Measurements from ENCODE around the gene GALNT6. TPM values are rescaled to one million over a fixed set of nuclear protein-coding genes. Genes with fewer than 3 reads are reported as not detected.

The GALNT6 gene, protein sequence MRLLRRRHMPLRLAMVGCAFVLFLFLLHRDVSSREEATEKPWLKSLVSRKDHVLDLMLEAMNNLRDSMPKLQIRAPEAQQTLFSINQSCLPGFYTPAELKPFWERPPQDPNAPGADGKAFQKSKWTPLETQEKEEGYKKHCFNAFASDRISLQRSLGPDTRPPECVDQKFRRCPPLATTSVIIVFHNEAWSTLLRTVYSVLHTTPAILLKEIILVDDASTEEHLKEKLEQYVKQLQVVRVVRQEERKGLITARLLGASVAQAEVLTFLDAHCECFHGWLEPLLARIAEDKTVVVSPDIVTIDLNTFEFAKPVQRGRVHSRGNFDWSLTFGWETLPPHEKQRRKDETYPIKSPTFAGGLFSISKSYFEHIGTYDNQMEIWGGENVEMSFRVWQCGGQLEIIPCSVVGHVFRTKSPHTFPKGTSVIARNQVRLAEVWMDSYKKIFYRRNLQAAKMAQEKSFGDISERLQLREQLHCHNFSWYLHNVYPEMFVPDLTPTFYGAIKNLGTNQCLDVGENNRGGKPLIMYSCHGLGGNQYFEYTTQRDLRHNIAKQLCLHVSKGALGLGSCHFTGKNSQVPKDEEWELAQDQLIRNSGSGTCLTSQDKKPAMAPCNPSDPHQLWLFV
- 2.8 to 3.7 TPM (median 3.4 TPM) in 5 replicates for total RNA-seq (2022; extraction: Qiagen RNA extraction; ENCODE audit: low read depth)

DNA sequence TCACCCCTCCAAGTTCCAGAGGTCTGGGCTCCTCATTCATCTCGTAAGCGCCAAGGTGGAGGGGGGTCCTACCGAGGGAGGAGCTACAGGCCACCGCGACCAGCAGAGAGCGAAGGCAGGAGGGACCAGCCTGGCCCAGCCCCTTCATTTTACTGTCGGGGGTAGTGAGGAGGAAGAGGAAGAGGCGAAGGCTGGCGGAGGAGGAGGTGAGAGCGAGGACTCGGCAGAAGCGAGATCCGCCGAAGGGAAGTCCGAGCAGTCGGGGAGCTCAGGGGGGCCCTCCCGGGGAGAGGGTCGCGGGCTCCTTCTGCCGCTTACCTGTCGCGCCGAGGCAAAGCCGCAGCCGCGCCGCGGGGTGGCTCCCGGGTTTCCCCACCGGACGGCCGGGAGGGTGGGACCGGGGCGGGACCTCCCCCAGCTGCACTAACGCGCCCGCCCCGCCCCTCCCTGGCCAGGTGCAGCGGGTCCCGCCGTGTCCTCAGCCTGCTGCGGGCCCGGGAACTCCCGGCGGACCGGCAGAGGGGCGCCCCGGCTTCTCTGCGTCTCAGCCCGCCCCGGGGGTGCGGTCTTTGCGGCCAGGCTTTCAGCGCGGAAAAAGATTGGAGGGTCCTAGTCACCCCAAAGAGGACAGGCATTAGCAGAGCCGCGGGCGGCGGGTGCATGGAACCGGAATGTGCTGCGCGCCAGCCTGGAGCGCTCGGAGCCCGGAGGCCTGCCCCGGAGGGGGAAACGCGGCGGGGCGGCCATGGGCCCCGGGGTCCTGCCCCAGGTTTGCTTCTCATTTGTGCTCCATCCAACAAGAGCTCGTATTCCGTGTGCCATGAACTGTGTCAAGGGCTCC, at the start of gene GALNT6:
Gene GALNT6 (minus strand): TSS at position 124 of the 841 bp plus-strand sequence. CDS start 11,625 bp downstream, outside the sequence.

DNA sequence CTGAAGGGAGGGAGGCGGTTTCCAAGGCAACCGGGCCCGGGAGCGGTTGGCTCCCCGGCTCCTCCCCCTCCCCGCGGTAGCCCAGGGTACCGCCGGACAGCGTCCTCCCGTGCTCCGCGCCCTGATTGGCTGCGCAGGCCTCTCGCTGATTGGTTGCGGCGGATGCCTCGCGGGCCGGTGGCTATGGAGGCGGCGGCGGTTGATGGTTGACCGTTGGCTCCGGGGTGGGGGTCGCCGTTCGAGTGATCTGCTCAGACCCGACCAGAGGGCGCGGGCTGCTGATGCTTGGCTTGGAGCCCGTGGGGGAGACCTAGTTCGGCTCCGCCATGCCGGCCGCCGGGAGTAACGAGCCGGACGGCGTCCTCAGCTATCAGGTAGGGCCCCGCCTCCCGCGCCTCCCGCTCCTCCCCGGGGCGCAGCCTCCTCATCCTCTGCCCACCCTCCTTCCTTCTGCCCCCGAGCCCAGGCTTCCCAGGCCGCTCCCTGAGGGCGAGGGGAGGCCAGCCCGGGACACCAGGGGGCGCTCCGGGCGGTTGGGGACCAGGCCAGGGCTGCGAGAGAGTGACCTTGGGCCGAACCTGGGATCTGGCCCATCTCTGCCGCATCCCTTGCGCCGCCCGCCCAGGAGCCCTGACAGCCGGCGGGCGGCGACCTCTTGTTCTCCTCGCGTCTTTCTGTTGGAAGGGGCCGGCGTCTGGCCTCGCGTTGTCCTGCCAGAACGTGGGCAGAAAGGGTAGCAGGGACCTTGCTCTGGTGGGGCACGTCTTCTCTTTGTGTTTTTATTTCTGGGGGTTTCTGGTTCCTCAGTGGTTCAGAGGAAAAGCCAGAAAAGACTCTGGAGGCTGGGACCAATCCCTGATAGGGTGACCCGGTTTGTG, 33.7 kb upstream of the GALNT6 start, which contains the start of gene SLC4A8:
Gene SLC4A8 (plus strand): TSS at position 170 of the 878 bp plus-strand sequence. CDS start 157 bp downstream, at position 327.

DNA sequence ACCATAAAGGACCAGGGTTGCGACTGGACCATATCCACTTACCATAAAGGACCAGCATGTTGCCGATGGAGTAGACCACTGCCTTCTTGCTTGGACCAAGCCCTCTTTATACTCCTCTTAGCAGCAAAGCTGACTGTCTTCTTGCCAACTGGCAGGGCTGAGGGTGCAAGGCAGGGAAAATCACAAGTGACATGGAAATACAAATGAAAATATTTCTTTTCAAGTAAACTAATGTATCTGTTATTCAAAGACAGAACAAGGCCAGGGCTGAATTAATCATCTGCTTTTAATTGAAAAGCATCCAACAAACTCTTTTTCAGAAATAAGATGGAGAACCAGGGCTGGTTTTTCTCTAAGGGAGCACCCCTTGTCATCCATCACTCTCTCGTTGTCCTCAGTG, 44.6 kb downstream of the GALNT6 start, which contains the start of gene CELA1:
Gene CELA1 (minus strand): TSS at position 99 of the 400 bp plus-strand sequence. CDS start 41 bp downstream, at position 58.

DNA sequence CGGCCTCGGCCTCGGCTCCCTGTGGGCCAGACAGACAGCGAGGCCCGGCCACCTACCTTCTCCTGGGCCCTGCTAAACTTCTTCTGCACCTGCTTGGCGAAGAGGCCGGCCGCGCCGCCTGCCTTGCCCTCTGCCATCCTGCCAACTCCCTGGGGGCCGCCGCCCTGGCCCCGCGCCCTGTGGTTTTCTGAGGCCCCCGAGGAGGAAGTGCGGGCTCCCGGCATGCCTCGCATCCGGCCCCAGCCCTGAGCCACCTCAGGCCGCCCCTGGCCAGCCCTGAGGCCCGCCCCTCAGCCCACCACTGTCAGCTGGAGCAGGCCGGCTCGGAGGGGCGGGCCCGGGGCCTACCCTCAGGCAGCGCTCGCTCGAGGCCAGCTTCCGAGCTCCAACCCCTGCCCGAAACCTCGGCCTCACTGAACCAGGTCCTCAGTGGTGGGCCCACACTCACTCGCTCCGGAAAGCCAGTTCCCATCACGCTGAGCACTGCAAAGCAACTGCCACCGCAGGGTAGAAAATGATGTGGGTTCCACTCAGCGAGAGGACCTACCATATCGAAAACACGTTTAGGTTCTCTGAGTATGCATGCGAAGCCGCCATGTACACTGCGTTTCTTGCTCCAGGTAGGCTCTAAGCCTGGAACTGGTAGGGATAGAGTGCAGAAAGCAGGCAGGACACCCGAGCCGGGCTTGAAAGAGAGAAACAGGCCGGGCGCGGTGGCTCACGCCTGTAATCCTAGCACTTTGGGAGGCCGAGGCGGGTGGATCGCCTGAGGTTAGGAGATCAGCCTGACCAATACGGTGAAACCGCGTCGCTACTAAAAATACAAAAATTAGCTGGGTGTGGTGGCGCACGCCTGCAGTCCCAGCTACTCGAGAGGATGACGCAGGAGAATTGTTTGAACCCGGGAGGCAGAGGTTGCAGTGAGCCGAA, 67.0 kb downstream of the GALNT6 start, which contains the start of gene BIN2:
Gene BIN2 (minus strand): TSS at position 209 of the 930 bp plus-strand sequence. CDS start 72 bp downstream, at position 137.

Other genes with a start within 250 kb of the GALNT6 start
- 18.0 to 21.3 TPM (median 20.3 TPM) in 5 replicates for gene TFCP2, start 218.3 kb downstream of the GALNT6 start, total RNA-seq (2022; extraction: Qiagen RNA extraction; ENCODE audit: low read depth)
- 1.2 to 2.8 TPM (median 2.1 TPM) in 5 replicates for gene POU6F1, start 173.3 kb downstream of the GALNT6 start, total RNA-seq (2022; extraction: Qiagen RNA extraction; ENCODE audit: low read depth)
- gene DAZAP2, start 152.6 kb downstream of the GALNT6 start, total RNA-seq (2022; extraction: Qiagen RNA extraction; ENCODE audit: low read depth) = 302 to 342 TPM (median 331 TPM) in 5 replicates
- 27.0 to 32.8 TPM (median 31.8 TPM) in 5 replicates for gene SMAGP, start 121.0 kb downstream of the GALNT6 start, total RNA-seq (2022; extraction: Qiagen RNA extraction; ENCODE audit: low read depth)
- gene BIN2, start 67.2 kb downstream of the GALNT6 start, total RNA-seq (2022; extraction: Qiagen RNA extraction; ENCODE audit: low read depth) = 0.14 to 0.18 TPM (median 0.17 TPM) in 3 of 5 replicates, not detected in the others
- gene CELA1, start 44.7 kb downstream of the GALNT6 start, total RNA-seq (2022; extraction: Qiagen RNA extraction; ENCODE audit: low read depth) = not detected in 5 replicates
- gene SLC4A8, start 33.4 kb upstream of the GALNT6 start, total RNA-seq (2022; extraction: Qiagen RNA extraction; ENCODE audit: low read depth) = 0.67 to 2.7 TPM (median 1.3 TPM) in 5 replicates
- gene SCN8A, start 199.8 kb upstream of the GALNT6 start, total RNA-seq (2022; extraction: Qiagen RNA extraction; ENCODE audit: low read depth) = 1.2 to 1.7 TPM (median 1.5 TPM) in 5 replicates

Data from A549 treated with GW870086 at 1 μM for 4 hours (cell line).